ENCODE measurements around the gene COL7A1.
A peak's percentile ranks its signal among the peaks of the same experiment; 100 is the strongest.
"Not testable (repeated sequence)": the region's sequence is repeated elsewhere in the genome, so short reads cannot be mapped to it uniquely, and the experiment has no call there.

The COL7A1 gene

GRCh38 chr3:48563382-48563918 is 31.7 kb downstream of the COL7A1 start, which contains the start of gene UCN2:
TSS of gene UCN2 (minus strand) at chr3:48563781. CDS start at chr3:48563124, 657 bp downstream.
- peak; percentile 36 for DNase-seq (ENCODE audit: low spot score)

DNA sequence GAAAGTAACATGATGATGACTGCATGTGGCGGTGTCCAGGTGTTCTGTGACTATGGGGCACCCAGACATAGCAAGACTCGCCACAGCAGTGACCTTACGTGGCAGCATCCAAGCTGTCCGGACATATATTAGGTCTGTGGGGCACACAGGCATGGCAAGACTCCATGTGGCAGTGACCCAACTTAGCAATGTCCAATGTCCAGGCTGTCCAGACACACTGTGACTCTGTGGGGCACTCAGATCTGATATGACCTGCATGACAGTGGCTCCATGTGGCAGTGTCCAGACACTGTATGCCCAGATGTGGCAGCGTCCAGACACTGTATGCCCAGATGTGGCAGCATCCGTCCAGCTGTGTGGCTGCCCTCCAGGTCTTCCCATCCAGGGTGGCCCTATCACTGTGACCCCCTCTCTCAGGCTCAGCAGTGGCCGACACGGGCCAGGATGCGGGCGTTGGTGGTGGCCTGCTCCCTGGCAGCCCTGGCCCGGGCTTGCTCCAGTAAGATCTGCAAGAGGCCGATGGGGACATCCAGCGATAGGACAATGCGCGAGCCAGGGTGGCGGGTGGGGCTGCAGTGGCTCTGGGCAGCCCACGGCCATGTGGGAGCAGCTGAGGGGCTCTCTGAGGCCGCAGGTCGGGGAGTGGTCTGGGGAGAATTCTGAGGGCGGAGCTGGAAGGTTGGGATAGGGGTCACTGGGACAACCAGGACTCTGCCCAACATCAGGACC is 32.6 kb downstream of the COL7A1 start:
- no peak for DNase-seq (ENCODE audit: low spot score)

DNA sequence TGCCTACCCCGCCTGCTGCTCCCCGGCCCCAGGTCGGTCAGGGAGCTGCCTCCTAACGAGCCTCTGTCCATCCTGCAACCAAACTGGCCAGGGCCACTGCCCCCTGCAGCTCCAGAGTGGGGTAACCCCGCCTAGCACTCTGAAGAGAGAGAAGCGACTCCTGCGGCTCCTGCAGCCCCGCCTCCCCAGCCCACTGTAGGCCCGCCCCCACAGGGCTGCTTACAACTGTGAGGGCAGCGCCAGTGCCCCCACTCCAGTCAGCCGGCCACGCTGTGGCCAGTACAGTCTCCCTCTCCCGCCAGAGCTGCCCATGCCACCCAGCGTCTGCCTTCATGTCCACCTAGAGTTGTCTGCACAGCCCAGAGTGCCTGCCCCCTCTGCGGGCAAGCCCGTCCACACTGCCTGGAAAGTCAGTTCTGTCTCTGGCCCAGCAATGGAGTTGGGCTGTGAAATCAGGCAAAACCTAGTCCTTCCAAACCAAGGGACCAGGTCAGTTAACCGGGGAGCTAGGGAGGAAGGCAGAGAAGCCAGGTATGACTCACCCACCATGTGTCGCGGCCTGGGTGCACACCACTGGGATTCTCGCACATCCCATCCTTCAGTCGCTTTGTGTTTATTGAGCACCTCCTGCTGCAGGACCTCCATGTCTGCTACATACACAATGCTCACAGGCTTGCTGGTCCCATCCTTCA is 33.9 kb downstream of the COL7A1 start:
- DNase-seq (ENCODE audit: low spot score), result peak; percentile 68

DNA sequence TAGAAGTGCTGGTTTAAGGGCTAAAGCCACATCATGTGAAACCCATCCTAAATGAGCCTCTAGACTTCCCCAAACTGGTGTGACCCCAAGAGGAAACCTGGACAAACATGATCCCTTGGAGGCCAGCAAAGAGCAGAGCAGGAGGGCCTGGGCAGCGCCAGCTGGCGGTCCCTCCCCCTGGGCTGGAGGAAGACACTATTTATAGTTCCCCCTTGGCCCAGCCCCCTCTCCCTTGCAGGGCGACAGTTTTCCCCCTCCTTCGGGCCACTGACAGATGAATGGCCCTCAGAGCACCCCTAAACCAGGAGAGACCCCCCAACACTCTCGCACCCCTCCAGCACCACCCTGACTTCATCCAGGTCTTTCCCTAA is 34.5 kb downstream of the COL7A1 start:
- no peak for DNase-seq (ENCODE audit: low spot score)

GRCh38 chr3:48558493-48559134 is 36.5 kb downstream of the COL7A1 start:
- no peak for DNase-seq (ENCODE audit: low spot score)

GRCh38 chr3:48556796-48557626 is 38.1 kb downstream of the COL7A1 start, which contains the start of gene PFKFB4:
TSS of gene PFKFB4 (minus strand) at chr3:48556803. CDS start at chr3:48556777, 26 bp downstream.
- peak; percentile 100 for DNase-seq (ENCODE audit: low spot score)

GRCh38 chr3:48555949-48556795 is 39.0 kb downstream of the COL7A1 start:
- DNase-seq (ENCODE audit: low spot score), result no peak

DNA sequence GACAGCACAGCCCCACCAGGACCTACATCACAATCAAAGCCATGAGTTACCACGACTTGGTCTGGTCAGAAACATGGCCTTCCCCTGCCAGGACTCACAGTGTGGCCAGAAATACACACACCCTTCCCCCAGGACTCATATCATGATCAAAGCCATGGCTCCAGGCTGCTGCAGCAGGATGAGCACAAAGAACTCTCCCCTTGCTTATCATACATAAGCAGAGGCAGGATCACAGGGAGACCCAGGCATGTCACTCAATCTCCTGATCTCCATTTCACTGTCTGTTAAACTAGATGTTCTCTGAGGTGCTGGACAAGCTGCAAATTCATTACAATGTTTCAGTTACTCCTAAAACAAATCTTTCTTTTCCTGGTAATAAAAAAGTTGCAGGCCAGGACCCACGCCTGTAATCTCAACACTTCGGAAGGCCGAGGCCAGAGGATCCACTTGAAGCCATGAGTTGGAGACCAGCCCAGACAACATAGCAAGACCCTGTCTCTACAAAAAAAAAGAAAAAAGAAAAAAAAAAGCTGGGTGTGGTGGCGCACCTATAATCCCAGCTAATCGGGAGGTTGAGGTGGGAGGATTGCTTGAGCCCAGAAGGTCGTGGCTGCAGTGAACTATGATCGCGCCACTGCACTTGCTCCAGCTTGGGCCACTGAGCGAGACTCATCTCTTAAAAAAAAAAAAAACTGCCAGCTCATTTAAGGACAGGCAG is 39.7 kb downstream of the COL7A1 start:
- no peak for DNase-seq (ENCODE audit: low spot score)

DNA sequence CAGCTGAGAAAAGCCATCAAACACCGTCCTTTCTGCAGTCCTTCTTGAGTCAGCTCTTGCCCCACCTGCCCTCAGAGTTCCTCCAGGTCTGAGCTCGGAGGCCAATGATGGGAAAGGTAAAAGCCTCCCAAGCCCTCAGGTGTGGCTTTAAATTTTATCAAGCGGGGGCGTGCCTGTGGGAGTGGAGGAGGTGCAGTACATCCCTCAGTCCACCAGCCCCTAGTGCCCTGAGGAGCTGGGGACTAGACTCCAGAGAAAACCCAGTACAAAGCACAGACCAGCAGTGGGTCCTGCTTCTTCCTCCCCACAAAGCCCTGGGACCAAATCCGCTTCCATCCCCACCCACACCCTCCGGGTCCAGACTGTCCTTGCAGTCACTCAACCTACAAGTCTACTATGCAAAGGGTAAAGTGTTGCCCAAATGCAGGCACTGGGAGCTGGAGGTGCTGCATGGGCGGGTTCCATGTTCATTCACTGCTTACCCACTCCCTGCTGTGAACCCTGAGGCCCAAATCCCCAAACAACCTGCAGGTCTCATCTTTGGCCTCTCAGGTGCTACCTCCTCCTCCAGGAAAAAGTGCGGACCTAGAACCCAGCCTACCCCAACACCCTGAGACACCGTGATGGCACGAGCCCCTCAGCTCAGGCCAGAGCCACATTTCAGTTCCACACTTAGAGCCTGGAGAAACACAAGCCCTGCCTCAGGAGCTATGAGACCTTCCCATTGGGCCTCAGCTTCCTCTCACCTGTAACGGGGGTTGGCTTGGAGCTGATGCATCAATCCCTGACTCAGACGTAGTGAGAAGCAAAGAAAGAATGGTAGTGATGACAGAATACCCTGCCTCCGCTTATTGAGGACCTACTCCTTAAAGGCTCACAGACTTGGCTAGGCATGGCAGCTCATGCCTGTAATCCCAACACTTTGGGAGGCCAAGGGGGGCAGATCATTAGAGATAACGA is 41.0 kb downstream of the COL7A1 start:
- no peak for DNase-seq (ENCODE audit: low spot score)

- no peak for DNase-seq (ENCODE audit: low spot score)
Measured at GRCh38 chr3:48553361-48553760, 41.8 kb downstream of the COL7A1 start.

DNA sequence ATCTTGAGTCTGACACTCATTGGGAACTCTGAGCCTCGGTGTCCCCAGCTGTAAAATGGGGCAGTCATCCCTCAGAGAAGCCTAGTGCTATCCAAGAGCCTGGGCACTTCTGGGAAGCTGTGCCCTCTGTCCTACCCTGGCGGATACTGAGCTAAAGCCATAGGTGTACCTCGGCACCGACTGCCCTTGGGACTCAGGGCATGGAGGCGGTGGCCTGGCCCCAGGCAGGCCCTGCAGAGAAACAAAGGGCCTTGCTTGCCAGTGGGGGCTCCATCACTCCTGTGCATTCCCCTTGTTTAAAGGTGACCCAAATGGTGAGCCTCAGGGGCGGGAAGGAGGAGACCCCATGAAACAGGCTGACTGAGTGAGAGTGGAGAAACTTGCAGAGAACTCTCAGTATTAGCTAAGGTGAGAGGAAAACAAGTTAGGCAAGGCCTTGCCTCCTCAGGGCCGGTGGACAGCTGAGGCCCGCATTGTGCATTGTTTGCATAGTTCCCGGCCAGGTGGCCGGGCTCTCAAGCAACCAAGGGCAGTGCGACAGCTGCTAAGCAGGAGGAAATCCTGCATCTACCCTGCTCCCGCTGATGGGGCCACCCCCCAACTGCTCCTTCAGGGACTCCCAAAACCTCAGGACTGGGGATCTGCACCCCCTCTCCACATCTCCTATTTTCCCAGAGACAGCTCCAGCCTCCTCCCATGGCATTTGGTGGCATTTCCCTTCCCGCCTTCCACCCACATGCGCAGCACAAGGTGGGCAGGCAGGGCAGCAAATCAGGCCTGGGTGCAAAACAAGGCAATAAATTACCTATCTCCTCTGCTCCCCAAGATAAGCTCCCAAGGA is 42.8 kb downstream of the COL7A1 start:
- DNase-seq (ENCODE audit: low spot score), result no peak

DNA sequence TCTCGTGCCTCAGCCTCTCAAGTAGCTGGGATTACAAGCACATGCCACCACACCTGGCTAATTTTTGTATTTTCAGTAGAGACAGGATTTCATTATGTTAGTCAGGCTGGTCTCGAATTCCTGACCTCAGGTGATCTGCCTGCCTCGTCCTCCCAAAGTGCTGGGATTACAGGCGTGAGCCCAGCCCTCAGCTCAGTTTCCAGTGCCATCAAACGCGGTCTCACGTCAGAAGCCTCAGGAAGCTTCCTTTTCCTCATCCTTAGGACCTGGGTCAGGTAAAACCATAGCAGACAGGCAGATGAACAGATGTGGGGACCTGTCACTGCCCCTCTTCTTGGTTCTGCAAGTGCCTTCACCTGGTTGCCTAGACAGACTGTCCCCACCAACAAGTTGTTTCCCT is 43.5 kb downstream of the COL7A1 start:
- not testable (repeated sequence) for DNase-seq (ENCODE audit: low spot score)

- peak; percentile 88 for DNase-seq (ENCODE audit: low spot score)
Measured at GRCh38 chr3:48548729-48549705, 46.1 kb downstream of the COL7A1 start.

DNA sequence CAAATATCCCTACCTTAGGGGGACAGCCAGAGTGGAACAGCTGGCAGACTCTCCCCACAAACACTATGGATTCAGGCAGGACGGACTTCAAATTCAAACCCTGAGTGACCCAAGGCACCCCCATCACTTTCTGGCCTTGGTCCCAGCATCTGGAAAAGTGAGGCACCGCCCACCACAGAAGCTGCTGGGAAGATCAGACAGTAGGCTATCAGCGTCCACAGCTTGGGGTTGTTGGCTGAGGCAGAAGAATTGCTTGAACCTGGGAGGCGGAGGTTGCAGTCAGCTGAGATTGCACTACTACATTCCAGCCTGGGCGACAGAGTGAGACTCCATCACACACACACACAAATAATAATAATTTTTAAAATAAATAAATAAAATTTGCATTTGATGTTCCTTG is 47.0 kb downstream of the COL7A1 start:
- no peak for DNase-seq (ENCODE audit: low spot score)

GRCh38 chr3:48546203-48546829 is 48.8 kb downstream of the COL7A1 start:
- no peak for DNase-seq (ENCODE audit: low spot score)

GRCh38 chr3:48544141-48544540 is 51.0 kb downstream of the COL7A1 start:
- DNase-seq (ENCODE audit: low spot score), result no peak

All from AG20443 (cell line).